WTC11 (cell line): Measurements from ENCODE around the gene ABCG1. TPM values are rescaled to one million over a fixed set of nuclear protein-coding genes. Genes with fewer than 3 reads are reported as not detected.

Source experiments
- ATAC-seq: fragments of 200-7000 bp; cut with Tn5 transposase; 2 replicates; pipeline ENCODE4 v1.10.0; 2021; ENCODE audit warnings: mild to moderate bottlenecking, moderate library complexity
- CTCF ChIA-PET: fragments of 300-600 bp; sonication (Branson Sonifier 250); formaldehyde crosslinking; loops from one replicate; lab custom pipeline; 2021; ENCODE audit warnings: antibody characterized with exemption; lab: Charles Lee
- POLR2A ChIA-PET: fragments of 350-600 bp; sonication (Branson Sonifier 250); formaldehyde crosslinking; loops from one replicate; lab custom pipeline; 2021; ENCODE audit warnings: antibody characterized with exemption; lab: Charles Lee
- DNase-seq: peaks from one replicate; pipeline ENCODE4 v3.0.0; 2021; ENCODE audit warnings: low spot score
- H3K27ac Mint-ChIP-seq: 2 replicates; pipeline ENCODE4 v1.8.0; 2021; ENCODE audit warnings: mixed read lengths
- H3K27me3 Mint-ChIP-seq: 2 replicates; pipeline ENCODE4 v1.8.0; 2021; ENCODE audit warnings: low read depth, mild to moderate bottlenecking, moderate library complexity, mixed read lengths
- H3K36me3 Mint-ChIP-seq: 2 replicates; pipeline ENCODE4 v1.8.0; 2021; ENCODE audit warnings: mixed read lengths
- H3K4me1 Mint-ChIP-seq: 2 replicates; pipeline ENCODE4 v1.8.0; 2022; ENCODE audit warnings: mixed read lengths
- H3K4me3 Mint-ChIP-seq: 2 replicates; pipeline ENCODE4 v1.8.0; 2021; ENCODE audit warnings: mild to moderate bottlenecking, moderate library complexity, mixed read lengths
- H3K9me3 Mint-ChIP-seq: 2 replicates; pipeline ENCODE4 v1.8.0; 2021; ENCODE audit warnings: mixed read lengths
- CBFB ChIP-seq: sonication (generic); formaldehyde crosslinking; IDR thresholded peaks from 2 replicates; pipeline ENCODE4 v1.8.1; 2022; ENCODE audit warnings: mild to moderate bottlenecking, low read depth, missing genetic modification reagents
- CREB1 ChIP-seq: sonication (generic); formaldehyde crosslinking; IDR thresholded peaks from 2 replicates; pipeline ENCODE4 v1.8.0; 2023; ENCODE audit warnings: mild to moderate bottlenecking, missing genetic modification reagents
- ESRRA ChIP-seq: sonication (generic); formaldehyde crosslinking; IDR thresholded peaks from 2 replicates; pipeline ENCODE4 v1.8.1; 2022; ENCODE audit warnings: mild to moderate bottlenecking, missing genetic modification reagents, borderline replicate concordance
- FOXJ3 ChIP-seq: sonication (generic); formaldehyde crosslinking; IDR thresholded peaks from 2 replicates; pipeline ENCODE4 v1.9.0; 2021; ENCODE audit warnings: missing genetic modification reagents, mild to moderate bottlenecking, borderline replicate concordance
- GABPB1 ChIP-seq: sonication (generic); formaldehyde crosslinking; IDR thresholded peaks from 2 replicates; pipeline ENCODE4 v1.8.1; 2023; ENCODE audit warnings: mild to moderate bottlenecking, missing genetic modification reagents
- JAZF1 ChIP-seq: fragments of 250-450 bp; sonication (Bioruptor Pico); IDR thresholded peaks from 2 replicates; pipeline ENCODE4 v1.9.0; 2021; ENCODE audit warnings: moderate library complexity, mild to moderate bottlenecking, inconsistent platforms
- MXD4 ChIP-seq: fragments of 250-450 bp; sonication (Bioruptor Pico); IDR thresholded peaks from 2 replicates; pipeline ENCODE4 v1.8.0; 2021; ENCODE audit warnings: mild to moderate bottlenecking, moderate library complexity, borderline replicate concordance
- NFE2L1 ChIP-seq: sonication (generic); formaldehyde crosslinking; IDR thresholded peaks from 2 replicates; pipeline ENCODE4 v1.8.1; 2023; ENCODE audit warnings: missing genetic modification reagents
- NFYB ChIP-seq: sonication (generic); formaldehyde crosslinking; conservative IDR thresholded peaks from 2 replicates; pipeline ENCODE4 v1.8.0; 2022; ENCODE audit warnings: low read depth, missing genetic modification reagents
- OVOL2 ChIP-seq: fragments of 250-450 bp; sonication (Bioruptor Pico); IDR thresholded peaks from 2 replicates; pipeline ENCODE4 v1.9.0; 2021; ENCODE audit warnings: mild to moderate bottlenecking, borderline replicate concordance
- RELA ChIP-seq: sonication (generic); formaldehyde crosslinking; IDR thresholded peaks from 2 replicates; pipeline ENCODE4 v1.8.1; 2022; ENCODE audit warnings: missing genetic modification reagents, mild to moderate bottlenecking, borderline replicate concordance
- SP1 ChIP-seq: sonication (generic); formaldehyde crosslinking; conservative IDR thresholded peaks from 2 replicates; pipeline ENCODE4 v1.8.1; 2022; ENCODE audit warnings: missing genetic modification reagents
- TEAD1 ChIP-seq: sonication (generic); formaldehyde crosslinking; IDR thresholded peaks from 2 replicates; pipeline ENCODE4 v1.8.0; 2022; ENCODE audit warnings: mild to moderate bottlenecking, missing genetic modification reagents
- TP53 ChIP-seq: sonication (generic); formaldehyde crosslinking; IDR thresholded peaks from 2 replicates; pipeline ENCODE4 v1.8.1; 2023; ENCODE audit warnings: mild to moderate bottlenecking, missing genetic modification reagents
- ZBTB21 ChIP-seq: sonication (generic); formaldehyde crosslinking; IDR thresholded peaks from 2 replicates; pipeline ENCODE4 v1.8.1; 2023; ENCODE audit warnings: mild to moderate bottlenecking, missing genetic modification reagents, borderline replicate concordance
- ZNF138 ChIP-seq: sonication (generic); formaldehyde crosslinking; conservative IDR thresholded peaks from 2 replicates; pipeline ENCODE4 v1.8.1; 2022; ENCODE audit warnings: mild to moderate bottlenecking, moderate library complexity, missing genetic modification reagents
- total RNA-seq: library from RNA; stranded (reverse); gene quantifications from 3 replicates; pipeline ENCODE4 v1.2.3, GENCODE V29; 2021
- TF ChIP-seq, protein P1 (sequence below): fragments of 250-450 bp; sonication (Bioruptor Pico); IDR thresholded peaks from 2 replicates; pipeline ENCODE4 v1.9.0; 2021; ENCODE audit warnings: mild to moderate bottlenecking
- TF ChIP-seq, protein P2 (sequence below): sonication (generic); formaldehyde crosslinking; IDR thresholded peaks from 2 replicates; pipeline ENCODE4 v1.8.0; 2022; ENCODE audit warnings: mild to moderate bottlenecking, missing genetic modification reagents

Gene ABCG1
- total RNA-seq, 1 experiment from 2014 or later: 4.0 TPM

DNA sequence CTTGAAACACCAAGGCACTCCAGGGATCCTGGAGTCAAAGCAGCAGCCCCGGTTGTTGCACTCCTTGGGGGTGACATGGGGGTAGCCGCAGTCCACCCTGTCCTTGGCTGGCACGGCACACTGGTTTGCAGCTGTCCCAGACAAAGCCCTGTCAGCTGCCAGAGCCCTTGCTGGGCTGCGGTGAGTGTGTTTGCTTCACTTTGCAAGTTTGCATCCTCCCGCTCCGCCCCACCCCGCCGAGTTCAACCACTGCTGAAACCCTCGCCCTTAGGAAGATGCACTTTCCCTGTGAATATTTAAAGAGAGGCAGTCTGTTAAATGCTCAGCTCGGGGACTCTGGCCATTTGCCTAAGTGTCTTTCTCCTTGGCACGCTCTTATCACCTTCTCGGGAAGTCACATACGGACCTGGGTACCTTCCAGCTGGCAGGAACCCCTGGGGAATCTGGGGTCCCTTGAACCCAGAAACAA lies 94.6 kb downstream of the ABCG1 start:
- DNase-seq: peak; percentile 64
- peak overlapping the region; percentile 71; the same call in 1 of the 2 replicates for H3K27ac Mint-ChIP-seq
- H3K9me3 Mint-ChIP-seq: no peaks in the 10 kb centered on the region
- CTCF ChIA-PET: interaction anchor here (11.5 kb wide), 1 partner anchor 24 kb away, joined by 165 read pairs; no protein-coding TSS in a partner anchor
- H3K4me3 Mint-ChIP-seq: no peak overlapping the region
- TF ChIP-seq ZBTB21 (CRISPR knock-in tag) (0 out of 2 replicates have a peak, but pooled peaks have one; percentile 30), ESRRA (CRISPR knock-in tag) (no peak), SP1 (0 out of 2 replicates have a peak, but pooled peaks have one; percentile 30)
- ATAC-seq: peak; percentile 39
- POLR2A ChIA-PET: no interaction called here
- H3K4me1 Mint-ChIP-seq: peaks cover 67% of the 10 kb centered on the region
- H3K36me3 Mint-ChIP-seq: no peaks in the 10 kb centered on the region
- H3K27me3 Mint-ChIP-seq: peaks cover 6% of the 10 kb centered on the region

DNA sequence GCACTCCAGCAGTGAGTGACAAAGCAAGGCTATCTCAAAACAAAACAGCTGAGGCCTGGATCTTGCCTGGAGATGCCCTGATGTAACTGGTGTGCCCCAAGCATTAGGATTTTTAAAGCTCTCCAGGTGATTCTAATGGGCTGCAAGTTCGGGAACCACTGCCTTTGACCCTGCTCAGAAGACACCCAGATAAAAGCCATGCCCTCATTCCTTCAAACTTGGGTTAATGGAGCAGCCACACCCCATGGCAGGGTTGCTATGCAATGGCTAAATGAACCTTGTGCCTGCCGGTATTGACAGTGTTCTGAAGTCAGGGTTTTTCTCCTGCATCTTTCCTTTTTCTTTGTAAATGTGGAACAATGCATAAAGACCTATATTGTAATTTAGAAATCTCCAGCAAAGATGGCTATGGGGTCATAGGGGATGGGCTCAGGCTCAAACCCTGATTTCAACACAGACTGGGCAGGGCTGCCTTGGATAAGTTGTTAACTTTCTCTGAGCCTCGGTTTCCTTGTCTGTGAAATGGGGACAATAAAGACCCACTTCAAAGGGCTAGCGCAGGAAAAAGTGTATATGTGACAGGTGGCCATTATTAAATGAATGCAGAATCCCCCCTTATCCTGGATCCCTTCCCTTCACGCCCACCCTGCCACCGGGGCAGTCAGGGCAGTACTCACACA lies 95.8 kb downstream of the ABCG1 start:
- no peak for ATAC-seq
- Mint-ChIP-seq H3K4me3 (no peak overlapping the region), H3K36me3 (no peaks in the 10 kb centered on the region), H3K4me1 (peaks cover 66% of the 10 kb centered on the region), H3K27ac (no peak overlapping the region; the same call in 1 of the 2 replicates), H3K27me3 (peaks cover 6% of the 10 kb centered on the region), H3K9me3 (no peaks in the 10 kb centered on the region)
- TF ChIP-seq FOXJ3 (CRISPR knock-in tag) (no peak), TEAD1 (CRISPR knock-in tag) (no peak), RELA (CRISPR knock-in tag) (no peak), TP53 (CRISPR knock-in tag) (no peak), CREB1 (CRISPR knock-in tag) (no peak), SP1 (no peak), OVOL2 (CRISPR knock-in tag) (no peak), NFE2L1 (CRISPR knock-in tag) (no peak), ZNF138 (CRISPR knock-in tag) (no peak), NFYB (CRISPR knock-in tag) (no peak), CBFB (CRISPR knock-in tag) (no peak), MXD4 (CRISPR knock-in tag) (no peak)
- TF ChIP-seq, protein P1, sequence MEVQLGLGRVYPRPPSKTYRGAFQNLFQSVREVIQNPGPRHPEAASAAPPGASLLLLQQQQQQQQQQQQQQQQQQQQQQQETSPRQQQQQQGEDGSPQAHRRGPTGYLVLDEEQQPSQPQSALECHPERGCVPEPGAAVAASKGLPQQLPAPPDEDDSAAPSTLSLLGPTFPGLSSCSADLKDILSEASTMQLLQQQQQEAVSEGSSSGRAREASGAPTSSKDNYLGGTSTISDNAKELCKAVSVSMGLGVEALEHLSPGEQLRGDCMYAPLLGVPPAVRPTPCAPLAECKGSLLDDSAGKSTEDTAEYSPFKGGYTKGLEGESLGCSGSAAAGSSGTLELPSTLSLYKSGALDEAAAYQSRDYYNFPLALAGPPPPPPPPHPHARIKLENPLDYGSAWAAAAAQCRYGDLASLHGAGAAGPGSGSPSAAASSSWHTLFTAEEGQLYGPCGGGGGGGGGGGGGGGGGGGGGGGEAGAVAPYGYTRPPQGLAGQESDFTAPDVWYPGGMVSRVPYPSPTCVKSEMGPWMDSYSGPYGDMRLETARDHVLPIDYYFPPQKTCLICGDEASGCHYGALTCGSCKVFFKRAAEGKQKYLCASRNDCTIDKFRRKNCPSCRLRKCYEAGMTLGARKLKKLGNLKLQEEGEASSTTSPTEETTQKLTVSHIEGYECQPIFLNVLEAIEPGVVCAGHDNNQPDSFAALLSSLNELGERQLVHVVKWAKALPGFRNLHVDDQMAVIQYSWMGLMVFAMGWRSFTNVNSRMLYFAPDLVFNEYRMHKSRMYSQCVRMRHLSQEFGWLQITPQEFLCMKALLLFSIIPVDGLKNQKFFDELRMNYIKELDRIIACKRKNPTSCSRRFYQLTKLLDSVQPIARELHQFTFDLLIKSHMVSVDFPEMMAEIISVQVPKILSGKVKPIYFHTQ (CRISPR knock-in tag): no peak
- TF ChIP-seq, protein P2, sequence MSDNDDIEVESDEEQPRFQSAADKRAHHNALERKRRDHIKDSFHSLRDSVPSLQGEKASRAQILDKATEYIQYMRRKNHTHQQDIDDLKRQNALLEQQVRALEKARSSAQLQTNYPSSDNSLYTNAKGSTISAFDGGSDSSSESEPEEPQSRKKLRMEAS (CRISPR knock-in tag): no peak
- ChIA-PET POLR2A (no interaction called here), CTCF (interaction anchor here (11.5 kb wide), 1 partner anchor 22 kb away, joined by 165 read pairs; no protein-coding TSS in a partner anchor)
- no peak for DNase-seq

DNA sequence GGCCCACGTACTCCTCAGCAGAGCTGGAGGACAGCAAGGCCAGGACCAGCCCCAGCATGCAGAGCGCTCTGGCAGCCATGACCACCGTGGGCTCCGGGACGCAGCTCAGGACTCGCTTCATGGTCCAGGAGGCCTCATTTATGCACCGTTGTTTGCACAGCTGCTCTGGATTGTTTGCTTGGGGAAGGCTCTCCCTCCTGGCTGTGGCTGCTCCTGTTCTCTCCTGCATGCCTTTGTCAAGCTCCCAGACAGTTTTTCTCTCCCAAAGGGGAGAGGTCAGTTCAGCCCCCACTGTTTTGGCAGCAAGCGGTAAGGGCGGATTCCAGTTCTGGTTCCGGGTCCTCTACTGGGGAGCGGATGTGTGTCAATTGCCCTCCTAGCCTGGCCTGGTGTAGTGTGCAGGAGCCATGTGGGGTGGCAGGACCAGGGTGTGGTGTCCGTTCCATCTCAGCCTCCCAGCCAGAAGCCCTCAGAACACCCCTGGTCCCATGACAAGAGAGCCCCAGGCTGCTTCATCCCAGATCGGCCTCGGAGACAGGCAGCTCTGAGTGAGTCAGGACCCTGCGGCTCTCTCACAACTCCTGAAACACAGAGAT lies 96.5 kb downstream of the ABCG1 start, which contains the start of gene TFF3:
Gene TFF3, minus strand, starts transcription at position 114 of the 596 bp plus-strand sequence. Its CDS starts 35 bp downstream, at position 79.
- ATAC-seq: no peak; the same call in 1 of the 2 replicates
- Mint-ChIP-seq H3K9me3 (no peaks in the 10 kb centered on the region), H3K27ac (no peak within 1 kb of the TSS; the same call in none of the 2 replicates), H3K27me3 (peaks cover 2% of the 10 kb centered on the region), H3K4me1 (peaks cover 64% of the 10 kb centered on the region), H3K36me3 (no peaks in the 10 kb centered on the region), H3K4me3 (no peak within 1 kb of the TSS)
- DNase-seq: no peak
- ChIA-PET POLR2A (no interaction called here), CTCF (interaction anchor here (0.9 to 11.5 kb wide), 2 partner anchors 22 to 66 kb away, joined by 4 to 165 read pairs; no protein-coding TSS in a partner anchor)
- TF ChIP-seq GABPB1: 0 out of 2 replicates have a peak, but pooled peaks have one; percentile 7
- TF ChIP-seq JAZF1 (CRISPR knock-in tag): no peak
- TF ChIP-seq, all 79 proteins: peak for 1
